Smooth muscle cell (in vitro differentiated cells): ENCODE measurements around the gene CEACAM16. TPM values are rescaled to one million over a fixed set of nuclear protein-coding genes. Genes with fewer than 3 reads are reported as not detected.

Source experiments
- DNase-seq: peaks from one replicate; lab custom pipeline; 2025; ENCODE audit not compliant: unreplicated experiment; lab: John Stamatoyannopoulos, UW
- H2AFZ ChIP-seq: fragments of 200-600 bp; sonication (generic); 2 replicates; pipeline ENCODE4 v1.6.0; 2016; ENCODE audit warnings: antibody characterized with exemption, low read depth, mild to moderate bottlenecking
- H3F3A ChIP-seq: fragments of 200-600 bp; sonication (generic); 2 replicates; pipeline ENCODE4 v1.6.0; 2017; ENCODE audit warnings: antibody characterized with exemption, low read depth
- H3K27ac ChIP-seq: fragments of 200-600 bp; sonication (generic); 2 replicates; pipeline ENCODE4 v1.5.1; 2016; ENCODE audit warnings: low read depth, mild to moderate bottlenecking
- H3K27me3 ChIP-seq: fragments of 200-600 bp; sonication (generic); 2 replicates; pipeline ENCODE4 v1.6.1; 2016; ENCODE audit warnings: low read depth, mild to moderate bottlenecking
- H3K36me3 ChIP-seq: fragments of 200-600 bp; sonication (generic); 2 replicates; pipeline ENCODE4 v1.5.1; 2016; ENCODE audit warnings: low read depth
- H3K4me1 ChIP-seq: fragments of 200-600 bp; sonication (generic); 2 replicates; pipeline ENCODE4 v1.5.1; 2016; ENCODE audit warnings: low read depth
- H3K4me2 ChIP-seq: fragments of 200-600 bp; sonication (generic); 2 replicates; pipeline ENCODE4 v1.6.0; 2016; ENCODE audit warnings: mild to moderate bottlenecking
- H3K4me3 ChIP-seq: fragments of 200-600 bp; sonication (generic); 2 replicates; pipeline ENCODE4 v1.5.1; 2016; ENCODE audit warnings: mild to moderate bottlenecking
- H3K79me2 ChIP-seq: fragments of 200-600 bp; sonication (generic); 2 replicates; pipeline ENCODE4 v1.6.0; 2016; ENCODE audit warnings: low read depth, mild to moderate bottlenecking
- H3K9ac ChIP-seq: fragments of 200-600 bp; sonication (generic); 2 replicates; pipeline ENCODE4 v1.6.0; 2016; ENCODE audit warnings: low read depth
- H3K9me3 ChIP-seq: fragments of 200-600 bp; sonication (generic); replicated peaks from 2 replicates; pipeline ENCODE4 v1.5.1; 2016; ENCODE audit warnings: low read depth
- H4K20me1 ChIP-seq: fragments of 200-600 bp; sonication (generic); 2 replicates; pipeline ENCODE4 v1.6.0; 2016; ENCODE audit warnings: low read depth
- WGBS: methylation state at CpG from one replicate; pipeline ENCODE4 v1.1.7; 2016; ENCODE audit warnings: low lambda C conversion rate; 5-methylcytosine and 5-hydroxymethylcytosine counted together
- polyA plus RNA-seq: library from polyadenylated mRNA; unstranded; fragments of >200 nt; fragmentation: Nextera tagmentation; extraction: Ambion mirVana; gene quantifications from 2 replicates; pipeline ENCODE4 v1.2.1, GENCODE V29; 2016
- total RNA-seq: library from RNA; depleted of rRNA; stranded (reverse); fragments of >200 nt; gene quantifications from 2 replicates; pipeline ENCODE4 v1.2.3, GENCODE V29; 2014
- TF ChIP-seq, protein P1 (sequence below): fragments of 200-600 bp; sonication (generic); IDR thresholded peaks from 2 replicates; pipeline ENCODE4 v1.5.1; 2017; ENCODE audit warnings: borderline replicate concordance, mild to moderate bottlenecking, antibody characterized with exemption; ENCODE audit not compliant: insufficient read depth, poor library complexity, severe bottlenecking

Gene CEACAM16
- total and polyA plus RNA-seq, 2 experiments from 2014 or later: not detected

DNA sequence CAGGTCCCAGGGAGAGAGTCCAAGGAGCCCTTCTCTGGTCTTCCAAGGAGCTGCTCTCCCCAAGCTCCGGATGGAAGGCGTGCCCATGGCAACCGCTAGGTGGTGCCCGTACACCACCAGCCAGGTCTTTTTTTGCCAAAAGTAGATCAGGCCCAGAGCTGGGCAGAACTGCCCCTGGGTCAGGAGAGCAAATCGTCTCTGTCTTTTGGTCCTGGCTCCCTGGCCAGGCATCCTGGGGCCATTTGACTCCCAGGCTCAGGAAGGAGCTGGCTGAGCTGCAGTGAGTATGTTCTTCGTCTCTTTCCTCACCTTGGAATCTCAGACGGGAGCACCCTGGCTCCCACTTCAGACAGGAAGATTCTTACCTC lies 25.0 kb downstream of the CEACAM16 start:
- H3K27me3 ChIP-seq: no peaks in the 10 kb centered on the region
- no peaks in the 10 kb centered on the region for H3F3A ChIP-seq
- H3K9me3 ChIP-seq: no peaks in the 10 kb centered on the region
- no peaks in the 10 kb centered on the region for H4K20me1 ChIP-seq
- H3K4me1 ChIP-seq: no peaks in the 10 kb centered on the region
- WGBS: 22% methylated on average over 7 of the region's 7 CpGs
- H3K4me2 ChIP-seq: no peak overlapping the region
- no peak overlapping the region for H2AFZ ChIP-seq
- no peak overlapping the region for H3K9ac ChIP-seq
- DNase-seq: peak; percentile 48
- TF ChIP-seq, protein P1, sequence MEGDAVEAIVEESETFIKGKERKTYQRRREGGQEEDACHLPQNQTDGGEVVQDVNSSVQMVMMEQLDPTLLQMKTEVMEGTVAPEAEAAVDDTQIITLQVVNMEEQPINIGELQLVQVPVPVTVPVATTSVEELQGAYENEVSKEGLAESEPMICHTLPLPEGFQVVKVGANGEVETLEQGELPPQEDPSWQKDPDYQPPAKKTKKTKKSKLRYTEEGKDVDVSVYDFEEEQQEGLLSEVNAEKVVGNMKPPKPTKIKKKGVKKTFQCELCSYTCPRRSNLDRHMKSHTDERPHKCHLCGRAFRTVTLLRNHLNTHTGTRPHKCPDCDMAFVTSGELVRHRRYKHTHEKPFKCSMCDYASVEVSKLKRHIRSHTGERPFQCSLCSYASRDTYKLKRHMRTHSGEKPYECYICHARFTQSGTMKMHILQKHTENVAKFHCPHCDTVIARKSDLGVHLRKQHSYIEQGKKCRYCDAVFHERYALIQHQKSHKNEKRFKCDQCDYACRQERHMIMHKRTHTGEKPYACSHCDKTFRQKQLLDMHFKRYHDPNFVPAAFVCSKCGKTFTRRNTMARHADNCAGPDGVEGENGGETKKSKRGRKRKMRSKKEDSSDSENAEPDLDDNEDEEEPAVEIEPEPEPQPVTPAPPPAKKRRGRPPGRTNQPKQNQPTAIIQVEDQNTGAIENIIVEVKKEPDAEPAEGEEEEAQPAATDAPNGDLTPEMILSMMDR: peak; percentile 99
- no peak overlapping the region for H3K27ac ChIP-seq
- H3K36me3 ChIP-seq: no peaks in the 10 kb centered on the region
- no peak overlapping the region for H3K4me3 ChIP-seq
- H3K79me2 ChIP-seq: no peaks in the 10 kb centered on the region

DNA sequence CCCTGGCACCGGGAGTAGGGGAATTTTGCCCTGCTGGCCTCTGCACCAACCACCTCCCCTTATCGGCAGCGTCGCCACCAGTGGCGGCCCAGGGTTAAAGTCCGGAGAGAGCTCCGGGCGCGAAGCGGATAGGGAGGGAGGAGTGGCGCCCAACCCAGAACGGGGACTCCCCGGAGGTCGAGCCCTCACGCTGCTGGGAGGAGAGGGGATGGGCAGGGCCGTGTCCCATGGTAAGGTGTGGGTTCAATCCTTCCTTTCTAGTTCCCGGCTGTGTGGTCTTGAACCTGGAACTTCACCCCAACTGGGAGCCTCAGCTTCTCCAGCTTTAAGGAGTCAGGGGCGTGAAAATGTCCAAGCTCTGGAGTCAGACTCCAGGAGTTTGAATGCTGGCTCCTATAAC lies 26.3 kb downstream of the CEACAM16 start:
- Histone ChIP-seq H3K4me3 (no peak overlapping the region), H3K4me1 (no peaks in the 10 kb centered on the region), H4K20me1 (no peaks in the 10 kb centered on the region), H3K36me3 (no peaks in the 10 kb centered on the region), H2AFZ (no peak overlapping the region), H3K27me3 (no peaks in the 10 kb centered on the region), H3F3A (no peaks in the 10 kb centered on the region), H3K79me2 (no peaks in the 10 kb centered on the region), H3K9ac (no peak overlapping the region), H3K9me3 (no peaks in the 10 kb centered on the region), H3K27ac (no peak overlapping the region), H3K4me2 (no peak overlapping the region)
- TF ChIP-seq, protein P1: no peak
- 67% methylated on average over 17 of the region's 18 CpGs for WGBS
- DNase-seq: no peak

DNA sequence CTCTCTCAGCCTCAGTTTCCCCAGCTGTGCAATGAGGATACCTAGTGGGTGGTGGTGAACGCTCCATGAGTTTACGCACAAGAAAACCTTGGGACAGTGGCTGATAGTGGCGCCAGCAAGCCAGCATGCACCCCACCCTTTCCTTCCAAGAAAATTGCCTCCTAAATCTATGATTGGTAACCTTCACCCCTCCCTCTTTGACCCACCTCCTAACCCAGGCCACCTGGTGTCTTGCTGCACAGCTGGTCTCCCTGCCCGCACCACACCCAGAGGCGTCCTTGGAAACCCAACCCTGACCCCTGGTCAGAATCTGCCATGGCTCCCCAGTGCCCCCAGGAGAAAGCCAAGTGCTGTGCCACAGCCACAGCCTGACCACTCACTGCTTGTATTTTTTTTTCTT lies 26.7 kb downstream of the CEACAM16 start:
- 94% methylated on average over 5 of the region's 5 CpGs for WGBS
- Histone ChIP-seq H3F3A (no peaks in the 10 kb centered on the region), H3K4me2 (no peak overlapping the region), H4K20me1 (no peaks in the 10 kb centered on the region), H3K9ac (no peak overlapping the region), H3K79me2 (no peaks in the 10 kb centered on the region), H3K27ac (no peak overlapping the region), H2AFZ (no peak overlapping the region), H3K4me3 (no peak overlapping the region), H3K27me3 (no peaks in the 10 kb centered on the region), H3K9me3 (no peaks in the 10 kb centered on the region), H3K4me1 (no peaks in the 10 kb centered on the region), H3K36me3 (no peaks in the 10 kb centered on the region)
- TF ChIP-seq, protein P1: no peak
- DNase-seq: no peak

DNA sequence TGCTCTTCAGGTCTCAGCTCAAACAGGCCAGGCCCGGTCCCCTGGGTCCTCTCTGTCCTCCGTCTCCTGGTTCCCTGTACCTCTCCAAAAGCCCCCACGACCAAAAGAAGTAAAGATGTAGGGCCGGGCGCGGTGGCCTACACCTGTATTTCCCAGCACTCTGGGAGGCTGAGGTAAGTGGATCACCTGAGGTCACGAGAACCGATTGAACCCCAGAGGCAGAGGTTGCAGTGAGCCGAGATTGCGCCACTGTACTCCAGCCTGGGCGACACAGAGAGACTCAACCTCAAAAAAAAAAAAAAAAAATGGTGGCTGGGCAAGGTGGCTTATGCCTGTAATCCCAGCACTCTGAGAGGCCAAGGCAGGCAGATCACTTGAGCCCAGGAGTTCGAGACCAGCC lies 27.5 kb downstream of the CEACAM16 start:
- Histone ChIP-seq H3K79me2 (no peaks in the 10 kb centered on the region), H2AFZ (no peak overlapping the region), H3K9ac (no peak overlapping the region), H3K27ac (no peak overlapping the region), H3F3A (no peaks in the 10 kb centered on the region), H3K27me3 (no peaks in the 10 kb centered on the region), H3K36me3 (no peaks in the 10 kb centered on the region), H4K20me1 (no peaks in the 10 kb centered on the region), H3K9me3 (no peaks in the 10 kb centered on the region), H3K4me1 (no peaks in the 10 kb centered on the region), H3K4me2 (no peak overlapping the region), H3K4me3 (no peak overlapping the region)
- TF ChIP-seq, protein P1: no peak
- 95% methylated on average over 12 of the region's 12 CpGs for WGBS
- DNase-seq: no peak
